Measurements from ENCODE around the gene PVALEF.

- TF ChIP-seq EZH2phosphoT487 (IDR thresholded peaks at IDR 0.05; ENCODE audit: insufficient read depth, low read depth) (no peak), EZH2 (IDR thresholded peaks at IDR 0.05; ENCODE audit: insufficient read depth, poor library complexity, severe bottlenecking) (no peak)
Observed at GRCh38 chr17:81192386-81193050, 27.2 kb downstream of the PVALEF start.

All from GM23248 (cell line).